Duodenal mucosa (tissue), 2 donors: ENCODE results near the gene ZCCHC17.
"Not testable (repeated sequence)": the region's sequence is repeated elsewhere in the genome, so short reads cannot be mapped to it uniquely, and the experiment has no call there.

Experiments used
- H3K27ac ChIP-seq: one replicate; pipeline ENCODE4 v1.7.0; 2013; ENCODE audit warnings: low read depth, low read length
- H3K27me3 ChIP-seq, 2 donors: one replicate each; pipeline ENCODE4 v1.7.0; 2013; ENCODE audit warnings: low read length in 2 of 2, control low read depth in 1 of 2; ENCODE audit not compliant: insufficient read depth in 2 of 2, control insufficient read depth in 1 of 2
- H3K36me3 ChIP-seq, 2 donors: one replicate each; pipeline ENCODE4 v1.7.0; 2013; ENCODE audit warnings: low read length in 2 of 2, control low read depth in 1 of 2; ENCODE audit not compliant: insufficient read depth in 2 of 2, control insufficient read depth in 1 of 2
- H3K4me1 ChIP-seq, 2 donors: one replicate each; pipeline ENCODE4 v1.7.0; 2013; ENCODE audit warnings: low read length in 2 of 2, control low read depth in 1 of 2; ENCODE audit not compliant: insufficient read depth in 2 of 2, control insufficient read depth in 1 of 2
- H3K4me3 ChIP-seq, 2 donors: one replicate each; pipeline ENCODE4 v1.7.0; 2013; ENCODE audit warnings: low read length in 2 of 2, low read depth in 1 of 2
- H3K9ac ChIP-seq, 2 donors: one replicate each; pipeline ENCODE4 v1.7.0; 2013; ENCODE audit warnings: low read length in 2 of 2, low read depth in 1 of 2
- H3K9me3 ChIP-seq, 2 donors: one replicate each; pipeline ENCODE4 v1.7.0; 2013; ENCODE audit warnings: low read length in 2 of 2, control low read depth in 1 of 2; ENCODE audit not compliant: control insufficient read depth in 1 of 2

The ZCCHC17 gene

DNA sequence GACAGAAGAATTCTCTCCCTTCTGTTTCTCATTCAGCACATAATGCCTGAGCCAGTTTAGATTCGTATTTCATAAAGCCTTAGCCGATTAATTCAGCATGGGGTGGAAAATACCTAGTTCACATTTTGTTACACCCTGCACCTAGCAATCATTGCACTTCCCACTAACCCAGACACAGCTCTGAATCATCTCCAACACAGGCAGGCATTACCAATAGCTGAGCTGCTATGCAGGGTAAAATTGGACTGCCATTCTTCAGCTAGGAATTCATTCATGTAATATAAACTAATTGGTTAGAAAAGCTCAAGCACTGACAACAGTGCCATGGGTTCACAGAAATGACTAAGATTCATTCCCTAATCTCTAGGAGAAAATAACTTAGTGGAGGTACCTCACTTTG is 30.3 kb upstream of the ZCCHC17 start:
- Histone ChIP-seq H3K9ac (no peak overlapping the region), H3K4me3 (no peak overlapping the region), H3K9me3 (no peaks in the 10 kb centered on the region), H3K36me3 (peaks cover 26 to 60% of the 10 kb centered on the region in 2 donors), H3K27me3 (no peaks in the 10 kb centered on the region), H3K4me1 (peaks cover 0 to 2% of the 10 kb centered on the region in 2 donors), H3K27ac (no peak overlapping the region)

DNA sequence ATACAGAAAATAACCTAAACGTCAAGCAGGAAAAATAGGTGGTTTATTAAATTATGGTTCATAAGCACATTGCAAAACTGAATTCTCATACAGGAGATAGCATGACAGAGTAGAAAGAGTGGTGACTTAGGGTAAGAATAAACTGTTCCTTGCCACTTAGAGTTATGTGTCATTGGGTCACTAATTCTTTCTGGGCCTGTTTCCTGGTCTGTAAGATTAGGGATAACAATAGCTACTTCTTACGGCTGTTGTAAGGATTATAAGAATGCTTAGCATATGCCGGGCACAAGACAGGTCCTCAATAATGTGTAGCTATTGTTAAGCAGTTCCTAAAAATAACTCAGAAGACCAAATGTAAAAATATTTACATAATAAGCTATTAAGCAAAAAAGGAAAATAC is 24.5 kb upstream of the ZCCHC17 start:
- no peaks in the 10 kb centered on the region for H3K27me3 ChIP-seq
- no peaks in the 10 kb centered on the region for H3K4me1 ChIP-seq
- H3K4me3 ChIP-seq = no peak overlapping the region
- no peak overlapping the region for H3K9ac ChIP-seq
- no peak overlapping the region for H3K27ac ChIP-seq
- no peaks in the 10 kb centered on the region for H3K9me3 ChIP-seq
- H3K36me3 ChIP-seq = peaks cover 19 to 58% of the 10 kb centered on the region in 2 donors

DNA sequence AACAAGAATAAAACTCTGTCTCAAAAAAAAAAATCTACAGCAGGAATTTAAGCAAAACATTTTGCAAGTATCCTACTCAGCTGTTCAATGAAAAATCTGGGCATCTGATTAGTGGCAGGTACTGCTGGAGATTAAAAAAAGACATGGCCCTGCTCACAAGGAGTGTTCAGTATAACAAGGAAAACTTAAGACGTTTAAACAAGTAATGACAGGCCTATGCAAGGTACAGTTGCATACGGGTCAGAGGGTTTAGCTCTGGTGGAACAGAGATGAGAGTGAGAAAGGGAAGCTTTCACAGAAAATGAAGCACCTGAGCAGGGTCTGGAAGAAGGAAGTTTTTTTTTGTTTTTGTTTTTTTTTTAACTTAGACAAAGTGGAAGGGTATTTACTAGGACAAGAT is 23.2 kb upstream of the ZCCHC17 start:
- Histone ChIP-seq H3K27me3 (no peaks in the 10 kb centered on the region), H3K9ac (no peak overlapping the region), H3K4me3 (no peak overlapping the region), H3K27ac (no peak overlapping the region), H3K36me3 (peaks cover 22 to 63% of the 10 kb centered on the region in 2 donors), H3K9me3 (no peaks in the 10 kb centered on the region), H3K4me1 (no peaks in the 10 kb centered on the region)

DNA sequence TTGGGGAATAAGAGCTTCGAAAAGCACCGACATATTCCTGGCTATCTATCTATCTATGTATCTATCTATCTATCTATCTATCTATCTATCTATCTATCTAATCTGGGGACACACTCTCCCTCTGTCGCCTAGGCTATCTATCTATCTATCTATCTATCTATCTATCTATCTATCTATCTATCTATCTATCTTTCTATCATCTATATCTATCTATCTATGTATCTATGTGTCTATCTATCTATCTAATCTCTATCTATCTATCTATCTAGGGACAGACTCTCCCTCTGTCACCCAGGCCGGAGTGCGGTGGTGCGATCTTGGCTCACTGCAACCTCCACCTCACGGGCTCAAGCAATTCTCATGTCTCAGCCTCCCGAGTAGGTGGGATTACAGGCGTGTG is 14.4 kb upstream of the ZCCHC17 start:
- H3K27ac ChIP-seq, H3K4me1 ChIP-seq, H3K4me3 ChIP-seq, H3K27me3 ChIP-seq, H3K9me3 ChIP-seq, H3K9ac ChIP-seq: not testable (repeated sequence)
- peaks cover 23 to 66% of the 10 kb centered on the region in 2 donors for H3K36me3 ChIP-seq

DNA sequence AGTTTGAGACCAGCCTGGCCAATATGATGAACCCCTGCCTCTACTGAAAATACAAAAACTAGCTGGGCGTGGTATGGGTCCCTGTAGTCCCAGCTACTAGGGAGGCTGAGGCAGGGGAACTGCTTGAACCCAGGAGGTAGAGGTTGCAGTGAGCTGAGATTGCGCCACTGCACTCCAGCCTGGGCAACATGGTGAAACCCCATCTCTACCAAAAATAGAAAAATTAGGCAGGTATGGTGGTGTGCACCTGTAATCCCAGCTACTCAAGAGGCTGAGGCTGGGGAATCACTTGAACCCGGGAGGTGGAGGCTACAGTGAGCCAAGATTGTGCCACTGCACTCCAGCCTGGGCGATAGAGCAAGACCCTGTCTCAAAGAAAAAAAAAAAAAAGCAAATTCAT is 9.0 kb upstream of the ZCCHC17 start:
- H3K27ac ChIP-seq, H3K4me1 ChIP-seq, H3K9me3 ChIP-seq, H3K27me3 ChIP-seq, H3K4me3 ChIP-seq, H3K9ac ChIP-seq: not testable (repeated sequence)
- peaks cover 10 to 73% of the 10 kb centered on the region in 2 donors for H3K36me3 ChIP-seq

DNA sequence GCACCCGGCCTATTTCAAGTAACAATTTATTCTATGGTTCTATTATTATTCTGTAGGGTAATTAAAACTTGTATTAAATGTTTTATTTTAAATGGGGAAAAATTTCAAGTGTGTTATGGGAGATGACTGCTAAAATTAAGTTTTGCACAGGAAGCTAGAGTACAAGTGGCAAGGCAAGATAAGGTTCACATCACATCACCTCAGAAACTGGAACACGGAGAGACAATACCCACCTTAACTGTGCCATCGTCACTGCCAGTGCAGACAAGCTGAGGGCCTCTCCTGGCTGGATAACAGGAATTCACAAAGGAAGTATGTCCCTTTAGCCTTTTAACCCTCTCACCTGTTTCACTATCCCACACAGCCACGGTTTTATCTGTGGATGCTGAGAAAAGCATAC is 7.8 kb upstream of the ZCCHC17 start:
- no peaks in the 10 kb centered on the region for H3K4me1 ChIP-seq
- peaks cover 17 to 78% of the 10 kb centered on the region in 2 donors for H3K36me3 ChIP-seq
- no peaks in the 10 kb centered on the region for H3K9me3 ChIP-seq
- no peaks in the 10 kb centered on the region for H3K27me3 ChIP-seq
- H3K27ac ChIP-seq = no peak overlapping the region
- H3K9ac ChIP-seq = no peak overlapping the region
- H3K4me3 ChIP-seq = no peak overlapping the region

DNA sequence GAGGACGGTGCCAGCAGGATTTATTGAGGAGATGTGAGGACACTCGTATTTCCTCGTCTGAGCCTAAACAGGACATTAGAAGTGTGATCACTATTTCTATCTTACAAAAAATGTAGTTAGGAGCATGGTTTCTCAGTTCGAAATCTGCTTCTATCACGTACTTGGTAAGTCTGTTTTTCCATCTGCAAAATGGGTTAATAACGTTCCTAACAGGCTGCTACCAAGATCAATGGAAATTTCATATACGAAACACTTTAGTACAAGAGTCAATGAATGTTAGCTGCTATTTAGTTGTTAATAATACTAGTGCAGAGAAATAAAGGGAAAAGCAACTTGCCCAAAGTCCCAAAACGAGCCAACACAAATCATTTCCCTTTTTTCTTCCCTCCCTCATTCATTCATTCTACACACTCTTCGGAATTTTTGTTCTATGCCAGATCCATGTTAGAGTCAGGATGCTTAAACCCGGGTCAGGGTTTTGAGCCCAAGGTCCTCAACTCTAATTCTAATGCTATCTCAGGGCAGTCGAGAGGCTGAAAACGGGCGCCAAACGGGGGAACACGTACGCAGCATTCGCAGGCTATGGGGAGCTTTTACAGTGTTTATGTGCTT is 852 bp upstream of the ZCCHC17 start:
- Histone ChIP-seq H3K9ac (peak overlapping the region; percentile 78 to 98), H3K4me1 (peaks cover 18 to 31% of the 10 kb centered on the region in 2 donors), H3K9me3 (no peaks in the 10 kb centered on the region), H3K4me3 (peak overlapping the region; percentile 89 to 95), H3K27ac (peak overlapping the region; percentile 68), H3K36me3 (peaks cover 13 to 27% of the 10 kb centered on the region in 2 donors), H3K27me3 (no peaks in the 10 kb centered on the region)

DNA sequence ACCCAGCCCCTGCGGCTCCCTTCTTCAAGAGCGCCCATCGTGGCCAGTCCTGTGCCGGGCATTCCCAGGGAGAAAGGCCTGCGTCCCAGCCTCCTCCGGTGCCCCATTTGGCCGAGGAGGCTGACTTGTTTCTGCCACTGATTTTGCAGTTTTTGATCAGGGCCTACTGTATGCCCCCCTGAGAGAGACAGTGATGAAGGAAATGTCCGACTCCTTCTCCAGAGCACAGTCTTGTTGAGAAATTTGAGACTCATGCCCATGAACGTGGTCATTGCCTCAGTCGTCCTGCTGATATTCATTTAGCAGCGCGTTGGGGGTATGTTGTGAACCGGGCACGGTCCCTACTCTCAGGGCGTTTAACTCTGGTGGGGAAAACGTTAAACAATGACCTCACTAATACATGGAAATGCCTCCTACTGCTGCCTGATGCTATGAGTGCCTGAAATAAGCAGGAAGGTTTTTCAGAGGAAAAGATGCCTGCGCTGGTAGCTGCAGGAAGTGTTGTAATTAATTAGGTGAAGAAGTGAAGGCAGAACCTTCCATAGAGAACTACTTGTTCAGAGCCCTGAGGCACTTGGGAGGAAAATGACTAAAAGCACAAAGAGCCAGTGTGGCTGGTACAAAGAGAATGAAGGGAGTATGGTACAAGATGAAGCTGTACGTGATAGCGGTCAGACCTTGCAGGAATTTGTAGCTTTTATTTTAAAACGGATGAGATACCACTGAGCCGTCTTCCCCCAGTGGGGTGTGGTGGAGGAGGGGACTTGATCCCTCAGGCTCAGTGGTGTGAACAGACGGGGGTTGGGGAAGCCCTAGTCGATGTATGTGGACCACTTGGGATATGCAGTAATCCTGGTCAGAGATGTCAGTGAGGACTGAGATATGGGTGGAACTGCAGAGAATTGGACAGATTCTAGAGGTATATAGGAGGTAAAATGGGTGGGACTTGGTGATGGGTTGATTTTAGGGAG is 730 bp downstream of the ZCCHC17 start:
- Histone ChIP-seq H3K27me3 (no peaks in the 10 kb centered on the region), H3K4me3 (peak overlapping the region; percentile 89 to 92), H3K4me1 (peaks cover 18 to 31% of the 10 kb centered on the region in 2 donors), H3K9ac (peak overlapping the region; percentile 95 to 98), H3K27ac (peak overlapping the region; percentile 58), H3K36me3 (peaks cover 9 to 13% of the 10 kb centered on the region in 2 donors), H3K9me3 (no peaks in the 10 kb centered on the region)

DNA sequence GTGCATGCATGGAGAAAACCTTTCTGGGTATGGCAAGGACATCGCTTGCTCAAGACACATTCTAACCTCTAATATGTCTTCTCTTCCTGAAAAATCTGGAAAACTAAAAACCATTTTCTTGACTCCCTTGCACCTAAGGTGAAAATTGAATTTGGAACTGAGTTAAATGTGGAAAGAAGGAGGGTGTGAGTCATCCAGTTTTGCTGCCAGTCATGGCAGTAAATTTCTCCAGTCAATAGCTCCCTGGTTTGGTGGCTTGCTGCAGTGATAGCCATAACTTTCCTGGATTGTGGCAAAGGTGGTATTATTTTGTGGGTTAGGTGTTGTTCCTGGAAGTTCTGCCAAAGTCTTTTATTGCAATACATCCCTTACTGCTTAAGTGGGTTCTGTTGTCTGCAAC is 2.5 kb downstream of the ZCCHC17 start:
- Histone ChIP-seq H3K9me3 (no peaks in the 10 kb centered on the region), H3K27me3 (no peaks in the 10 kb centered on the region), H3K9ac (no peak overlapping the region), H3K4me1 (peaks cover 18 to 31% of the 10 kb centered on the region in 2 donors), H3K4me3 (no peak overlapping the region), H3K27ac (no peak overlapping the region), H3K36me3 (no peaks in the 10 kb centered on the region)

DNA sequence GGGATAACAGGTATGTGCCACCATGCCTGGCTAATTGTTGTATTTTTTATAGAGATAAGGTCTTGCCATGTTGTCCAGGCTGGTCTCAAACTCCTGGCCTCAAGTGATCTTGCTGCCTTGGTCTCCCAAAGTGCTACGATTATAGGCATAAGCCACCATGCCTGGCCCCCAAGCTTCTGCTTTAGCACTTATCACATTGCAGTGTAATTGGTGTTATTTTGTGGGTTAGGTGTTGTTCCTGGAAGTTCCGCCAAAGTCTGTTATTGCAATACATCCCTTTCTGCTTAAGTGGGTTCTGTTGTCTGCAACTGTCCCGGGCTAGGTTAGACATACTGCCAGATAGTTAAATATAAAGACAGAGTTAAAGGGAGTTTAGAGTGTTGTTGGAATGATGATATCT is 3.4 kb downstream of the ZCCHC17 start:
- peaks cover 0 to 4% of the 10 kb centered on the region in 2 donors for H3K36me3 ChIP-seq
- H3K4me3 ChIP-seq = no peak overlapping the region
- no peaks in the 10 kb centered on the region for H3K27me3 ChIP-seq
- H3K9ac ChIP-seq = no peak overlapping the region
- no peak overlapping the region for H3K27ac ChIP-seq
- peaks cover 18 to 28% of the 10 kb centered on the region in 2 donors for H3K4me1 ChIP-seq
- H3K9me3 ChIP-seq = no peaks in the 10 kb centered on the region
